Stimulated activated CD4-positive, alpha-beta T cell treated with anti-CD3 and anti-CD28 coated beads, Interleukin-15, amount 100 ng/mL, for 24 hours (primary cell): ENCODE measurements around the gene NEDD9.

Experiments
- DNase-seq: peaks from one replicate; pipeline ENCODE4 v3.0.0-alpha.2; 2020

The NEDD9 gene

DNA sequence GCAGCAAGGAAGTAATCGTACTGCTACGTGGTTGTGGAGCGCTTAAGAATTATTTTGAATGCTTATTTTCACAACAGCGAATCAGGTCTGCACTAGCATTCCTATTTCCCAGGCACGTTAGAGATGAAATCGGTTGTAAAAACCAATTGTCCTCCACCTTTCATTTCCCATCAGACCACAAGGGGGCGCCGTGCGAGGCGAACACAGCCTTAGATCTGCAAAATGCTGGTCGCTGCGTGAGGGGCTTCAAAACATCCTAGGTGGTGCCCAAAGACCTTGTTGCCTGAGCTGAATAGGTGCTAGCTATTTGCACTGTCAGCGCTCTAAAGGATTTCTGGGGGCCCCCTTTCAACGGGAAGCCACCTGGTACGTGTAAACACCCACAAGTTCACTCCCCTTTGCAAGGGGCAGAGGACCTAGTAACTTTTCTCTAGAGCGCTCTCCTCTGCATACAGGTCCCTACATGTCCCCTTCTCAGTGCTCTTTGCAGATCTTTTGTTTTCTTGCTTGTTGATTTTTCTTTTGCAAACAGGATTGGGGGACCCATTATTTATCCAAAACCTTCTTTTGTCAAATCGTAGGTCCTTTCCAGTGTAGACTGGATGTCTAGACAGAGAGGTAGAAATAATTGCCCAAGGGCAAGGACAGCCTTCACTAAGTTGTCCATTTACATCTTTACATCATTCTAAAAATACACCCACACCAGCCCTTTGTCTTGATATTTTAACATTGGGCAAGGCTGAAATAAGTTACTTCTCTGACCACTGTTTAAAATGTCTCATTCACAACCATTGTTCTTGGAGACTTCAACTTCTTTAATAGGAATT is 59.8 kb downstream of the NEDD9 start:
- peak; percentile 83 for DNase-seq

DNA sequence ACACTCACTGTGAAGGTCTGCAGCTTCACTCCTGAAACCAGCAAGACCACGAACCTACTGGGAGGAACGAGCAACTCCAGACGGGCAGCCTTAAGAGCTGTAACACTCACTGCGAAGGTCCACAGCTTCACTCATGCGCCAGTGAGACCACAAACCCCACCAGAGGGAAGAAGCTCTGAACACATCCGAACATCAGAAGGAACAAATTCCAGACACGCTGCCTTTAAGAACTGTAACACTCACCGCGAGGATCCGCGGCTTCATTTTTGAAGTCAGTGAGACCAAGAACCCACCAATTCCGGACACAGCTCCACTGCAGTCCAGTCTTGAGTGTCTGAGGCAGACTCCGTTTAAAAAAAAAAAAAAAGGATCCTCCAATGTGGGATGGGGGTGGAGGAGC is 60.5 kb downstream of the NEDD9 start:
- DNase-seq = no peak

DNA sequence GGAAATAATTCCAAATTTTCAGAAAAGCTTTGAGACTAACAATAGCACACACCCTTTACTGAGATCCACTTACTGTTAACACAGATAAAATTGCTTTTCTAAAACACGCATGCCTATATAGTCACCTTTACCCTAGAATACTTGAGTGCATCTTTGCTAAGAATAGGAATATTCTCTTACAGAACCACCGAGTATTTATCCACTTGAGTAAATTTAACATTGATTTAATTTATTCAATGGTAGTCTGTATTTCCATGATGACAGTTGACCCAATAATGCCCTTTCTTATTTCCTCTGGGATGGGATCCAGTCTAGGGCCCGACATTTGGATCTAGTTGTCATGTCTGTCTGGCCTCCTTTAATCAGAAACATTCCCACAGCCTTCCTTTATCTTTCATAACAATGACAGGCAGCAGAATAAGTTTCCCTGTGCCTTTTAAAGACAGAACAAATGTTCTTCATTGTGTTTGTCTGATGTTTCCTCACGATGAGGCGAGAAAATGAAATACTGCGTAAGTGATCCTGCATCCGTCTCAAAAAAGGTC is 64.3 kb downstream of the NEDD9 start:
- no peak for DNase-seq

DNA sequence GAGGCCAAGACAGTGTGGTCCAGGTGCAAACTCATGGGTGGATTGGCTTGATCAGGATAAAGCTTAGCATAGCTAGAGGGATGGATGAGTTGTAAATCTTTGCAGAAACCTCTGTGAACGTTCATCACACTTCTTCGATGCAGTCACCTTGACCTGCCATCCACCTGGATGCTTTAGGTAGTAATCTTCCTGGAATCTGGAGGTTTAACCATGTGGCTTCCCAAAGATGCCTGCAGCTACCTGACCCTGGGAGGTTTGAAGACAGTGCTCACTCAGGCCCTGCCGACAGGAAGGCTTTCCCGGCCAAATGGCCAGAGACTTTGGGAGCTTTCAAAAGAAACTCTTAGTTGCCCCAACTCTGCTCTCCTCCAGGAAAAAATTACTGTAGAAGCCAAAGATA is 65.5 kb downstream of the NEDD9 start:
- DNase-seq = no peak

DNA sequence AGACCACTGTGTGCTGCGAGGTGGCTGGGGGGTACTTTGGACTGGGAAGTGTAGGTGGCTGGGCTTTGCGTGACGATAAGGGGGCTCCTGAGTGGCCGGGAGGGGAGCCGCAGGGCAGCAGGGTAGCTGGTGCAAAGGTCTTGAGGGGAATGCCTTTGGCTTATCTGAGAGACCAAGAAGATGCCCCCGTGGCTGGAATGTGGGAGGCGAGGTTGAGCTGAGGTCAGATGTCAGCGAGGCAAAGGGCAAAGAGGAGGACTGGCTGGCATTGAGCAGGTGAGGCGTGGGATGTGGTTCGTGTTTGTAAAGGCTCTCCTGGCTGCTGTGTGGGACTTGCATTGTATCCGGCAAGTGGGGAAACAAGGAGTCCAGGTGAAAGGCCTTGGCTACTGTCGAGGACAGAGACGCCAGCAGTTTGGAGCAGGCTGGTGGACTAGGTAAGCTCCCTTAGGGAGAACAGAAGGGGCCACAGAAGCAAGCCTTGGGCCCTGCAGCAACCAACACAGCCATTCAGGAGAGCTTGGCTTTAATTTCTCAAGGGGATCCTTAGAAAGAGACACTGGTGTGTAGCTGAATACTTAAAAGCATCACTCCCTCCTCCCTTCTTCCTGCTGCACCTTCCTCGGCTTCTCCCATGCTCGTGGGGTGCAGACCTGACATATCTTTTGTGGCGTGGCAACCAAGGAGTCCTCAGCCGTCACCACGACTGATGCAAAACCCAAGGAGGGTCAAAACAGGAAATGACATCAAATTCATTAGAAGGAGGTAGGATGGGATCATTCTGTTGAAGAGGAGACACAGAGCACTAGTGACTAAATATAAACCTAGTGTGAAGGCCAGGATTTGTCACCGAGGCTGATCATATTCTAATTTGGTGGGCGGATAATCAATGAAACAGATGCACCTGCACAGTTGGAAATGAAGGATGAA is 67.5 kb downstream of the NEDD9 start:
- no peak for DNase-seq

DNA sequence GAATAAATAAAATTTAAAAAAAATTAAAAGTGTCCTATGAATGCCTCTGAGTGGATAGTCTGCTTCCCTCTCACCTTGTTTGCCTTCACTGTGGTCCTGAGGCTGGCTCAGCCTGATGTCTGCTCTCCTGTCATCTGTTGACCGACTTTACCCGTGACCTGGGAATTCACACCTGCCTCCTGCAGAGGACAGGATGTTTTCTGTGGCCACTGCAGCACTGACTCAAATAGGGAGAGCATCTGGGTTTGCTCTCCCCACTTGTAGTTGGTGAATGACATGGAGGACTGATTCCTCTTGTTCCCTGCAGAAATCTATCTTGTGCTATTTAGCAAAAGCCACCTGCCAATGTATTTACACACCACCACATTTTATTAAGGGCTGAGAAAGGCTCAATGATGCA is 68.5 kb downstream of the NEDD9 start:
- no peak for DNase-seq

DNA sequence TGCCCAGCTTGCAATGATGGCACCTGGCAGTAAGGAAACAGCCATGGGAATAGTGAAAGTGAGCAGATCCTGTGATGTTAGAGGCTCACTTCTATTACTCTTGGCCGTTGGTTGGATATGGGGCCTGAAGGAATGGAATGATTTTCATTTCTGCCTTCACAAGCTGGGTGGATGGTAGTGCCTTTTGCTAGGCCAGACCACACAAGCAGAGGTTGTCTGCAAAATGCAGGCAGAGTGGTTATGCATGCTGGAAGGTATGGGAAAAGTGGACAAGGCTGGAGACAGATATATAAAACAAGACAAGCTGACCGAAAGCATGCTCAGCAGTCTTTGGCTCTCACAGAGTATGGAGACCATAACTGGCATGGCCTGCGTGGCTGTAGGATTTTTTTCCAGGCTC is 70.2 kb downstream of the NEDD9 start:
- DNase-seq = no peak

DNA sequence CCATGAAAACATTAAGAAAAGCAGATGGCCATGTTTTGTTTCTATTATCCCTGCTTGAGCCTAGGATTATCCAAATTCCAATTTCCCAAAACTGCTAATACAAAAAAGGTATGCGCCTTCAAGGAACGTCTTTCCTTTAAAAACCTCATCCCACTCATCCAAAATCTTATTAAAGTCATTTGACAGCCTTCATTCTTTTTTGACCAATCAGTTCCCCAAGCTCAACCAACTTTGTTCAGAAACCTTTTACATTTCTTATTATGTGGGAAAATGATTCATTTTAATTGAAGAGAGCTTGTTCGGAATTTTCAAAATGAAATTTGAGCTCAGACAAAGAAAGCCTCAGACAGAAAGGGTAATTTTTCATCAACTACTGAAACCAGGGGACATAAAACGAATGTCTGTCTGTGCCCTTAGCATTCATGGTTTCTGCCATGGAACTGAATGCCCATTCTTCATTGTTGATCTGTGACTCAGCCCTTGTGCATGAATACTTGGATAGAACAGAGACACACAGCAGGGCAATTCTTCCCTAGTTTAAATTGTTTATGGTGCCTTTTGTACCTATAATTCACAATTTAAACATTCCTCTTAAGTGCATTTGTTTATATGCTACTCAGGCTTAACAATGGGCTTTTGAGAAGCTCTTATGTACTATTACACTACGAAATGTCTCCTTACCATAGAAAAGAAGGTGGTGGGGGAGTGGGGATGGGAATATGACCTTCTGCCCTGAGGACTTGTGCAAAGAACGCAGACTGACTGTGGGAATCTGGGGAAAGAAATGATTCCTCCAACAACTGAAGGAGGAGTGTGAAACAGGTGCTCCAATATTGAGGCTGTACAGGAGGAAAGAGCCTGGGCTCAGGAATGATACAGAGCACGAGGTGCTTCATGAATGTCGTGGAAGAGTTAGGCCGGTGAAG is 71.2 kb downstream of the NEDD9 start:
- DNase-seq = no peak

DNA sequence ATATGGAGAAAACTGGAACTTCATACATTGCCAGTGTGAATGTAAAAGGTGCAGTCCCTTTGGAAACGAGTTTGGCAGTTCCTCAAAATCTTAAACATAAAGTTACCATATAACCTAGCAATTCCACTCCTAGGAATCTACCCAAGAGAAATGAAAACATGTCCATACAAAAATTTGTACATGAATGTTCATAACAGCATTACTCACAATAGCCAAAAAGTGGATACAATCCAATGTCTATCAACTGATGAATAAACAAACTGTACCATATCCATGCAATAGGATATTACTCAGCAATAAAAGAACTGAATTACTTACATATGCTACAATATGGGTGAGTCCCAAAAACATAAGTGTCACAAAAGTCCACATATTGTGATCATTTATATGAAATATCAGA is 72.3 kb downstream of the NEDD9 start:
- no peak for DNase-seq

DNA sequence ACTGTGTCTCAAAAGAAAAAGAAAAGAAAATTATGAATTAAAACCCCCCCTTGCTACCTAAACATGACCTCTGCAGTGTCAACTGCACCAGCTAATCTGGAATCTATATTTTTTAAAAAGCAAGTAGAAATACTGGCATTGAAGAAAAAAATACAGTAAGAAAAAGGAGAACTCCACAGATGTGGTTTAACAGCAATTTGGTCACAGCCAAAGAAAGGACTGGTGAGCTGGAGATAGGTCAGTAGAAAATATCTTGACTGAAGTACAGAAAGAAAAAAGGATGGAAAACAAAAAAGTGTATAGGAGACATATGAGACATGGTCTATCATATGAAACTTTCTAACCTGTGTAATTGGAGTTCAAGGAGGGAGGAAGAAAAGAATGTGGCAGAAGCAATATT is 76.9 kb downstream of the NEDD9 start:
- no peak for DNase-seq

DNA sequence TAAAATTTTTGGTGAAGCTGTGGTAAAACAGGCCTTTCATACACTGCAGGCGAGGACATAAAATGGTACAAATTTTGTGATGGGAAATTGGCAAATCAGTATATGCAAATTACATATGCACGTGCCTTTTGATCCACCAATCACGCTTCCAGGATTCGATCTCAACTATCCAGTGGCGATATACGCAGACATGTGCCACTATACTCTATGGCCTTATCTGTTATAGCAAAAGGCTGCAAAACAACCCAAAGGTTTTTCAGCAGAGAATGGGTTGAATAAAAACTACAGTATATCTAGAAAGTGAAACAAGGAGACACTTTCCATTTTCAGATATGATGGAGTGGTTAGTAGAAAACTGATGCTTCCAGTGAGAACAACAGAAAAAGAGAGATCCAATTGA is 79.0 kb downstream of the NEDD9 start:
- no peak for DNase-seq

DNA sequence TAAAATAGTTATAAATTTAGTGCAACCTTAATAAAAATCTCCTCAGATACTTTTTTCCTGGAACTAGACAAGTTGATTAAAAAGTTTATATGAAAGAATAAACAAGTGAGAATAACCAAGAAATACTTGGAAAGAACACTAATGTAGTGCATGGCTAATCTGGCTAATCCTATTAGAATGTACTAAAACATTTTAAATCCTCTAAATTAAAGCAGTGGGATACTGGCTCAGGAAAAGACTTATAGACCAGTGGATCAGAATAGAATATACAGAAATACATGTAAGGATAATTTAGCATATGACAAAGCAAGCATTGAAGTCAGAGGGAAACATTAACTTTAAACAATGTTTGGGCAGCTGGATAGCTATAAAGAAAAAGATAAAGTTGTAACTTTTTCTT is 79.9 kb downstream of the NEDD9 start:
- no peak for DNase-seq

DNA sequence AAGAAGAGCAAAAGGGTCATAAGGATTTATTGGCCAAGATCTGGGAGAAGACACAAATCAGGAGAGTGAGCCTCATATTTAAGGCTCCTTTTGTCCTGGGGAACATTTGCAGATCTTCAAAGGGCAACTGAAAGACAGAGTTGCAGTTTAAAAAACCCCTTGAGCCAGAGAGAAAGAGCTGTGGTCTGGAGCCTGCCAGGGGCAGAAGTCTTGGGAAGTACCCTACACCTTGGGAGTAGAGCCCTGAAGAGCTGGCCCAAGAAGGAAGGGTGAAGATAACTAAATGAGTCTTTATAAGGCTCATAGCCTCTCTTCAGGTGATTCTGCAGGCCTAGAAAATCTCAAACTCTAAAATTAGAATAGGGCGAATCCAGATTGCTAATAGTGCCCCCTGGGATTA is 81.0 kb downstream of the NEDD9 start:
- no peak for DNase-seq

DNA sequence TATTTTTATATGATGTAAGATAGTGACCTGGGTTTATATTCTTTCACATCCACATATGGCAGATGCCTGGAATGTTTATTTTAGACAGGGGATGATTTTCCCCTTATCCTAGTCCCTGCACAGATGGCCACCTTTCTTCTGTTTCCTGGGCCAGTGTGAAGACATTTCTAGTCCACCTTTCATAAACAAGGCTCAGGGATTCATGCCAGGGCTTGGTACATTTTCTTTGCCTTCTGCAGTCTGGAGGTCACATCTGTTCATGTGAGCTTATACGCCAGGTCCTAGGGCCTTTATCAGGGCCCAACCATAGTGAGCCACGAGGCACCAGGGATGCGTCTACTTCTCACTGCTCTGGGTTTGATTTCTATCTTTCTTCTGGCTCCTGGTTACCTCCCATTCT is 82.9 kb downstream of the NEDD9 start:
- no peak for DNase-seq

DNA sequence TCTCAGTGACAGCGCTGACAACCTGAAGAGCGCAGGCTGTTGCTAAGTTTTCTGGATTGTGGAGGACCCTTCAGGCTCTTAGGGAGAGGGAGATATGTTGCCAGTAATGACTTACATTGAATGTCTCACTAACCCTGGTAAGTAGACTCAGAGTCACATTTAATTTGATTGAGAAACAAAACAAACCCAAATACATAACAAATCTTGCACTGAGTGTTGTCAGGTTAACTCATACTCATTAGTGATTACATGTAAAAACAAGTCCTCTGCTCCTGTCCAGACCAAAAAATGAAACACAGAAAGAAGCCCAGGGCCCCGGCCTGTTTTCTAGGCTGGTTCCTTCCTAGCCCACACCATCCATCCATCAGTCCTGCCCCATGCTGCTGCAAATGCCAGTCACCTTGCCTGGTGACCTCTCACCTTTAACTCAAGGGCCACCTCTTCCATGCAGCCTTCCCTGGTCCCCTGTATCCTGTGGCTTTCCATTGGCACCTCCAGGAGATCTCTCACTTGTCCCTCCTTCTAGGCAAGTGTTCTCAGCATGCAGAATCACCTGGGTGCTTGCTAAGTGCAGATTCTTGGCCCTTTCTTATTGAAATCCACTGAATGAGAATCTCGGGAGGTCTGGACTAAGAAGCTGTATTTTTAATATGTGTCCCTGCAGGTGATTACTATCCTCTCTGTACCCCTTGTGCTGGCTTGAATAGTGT is 86.2 kb downstream of the NEDD9 start:
- DNase-seq = no peak

DNA sequence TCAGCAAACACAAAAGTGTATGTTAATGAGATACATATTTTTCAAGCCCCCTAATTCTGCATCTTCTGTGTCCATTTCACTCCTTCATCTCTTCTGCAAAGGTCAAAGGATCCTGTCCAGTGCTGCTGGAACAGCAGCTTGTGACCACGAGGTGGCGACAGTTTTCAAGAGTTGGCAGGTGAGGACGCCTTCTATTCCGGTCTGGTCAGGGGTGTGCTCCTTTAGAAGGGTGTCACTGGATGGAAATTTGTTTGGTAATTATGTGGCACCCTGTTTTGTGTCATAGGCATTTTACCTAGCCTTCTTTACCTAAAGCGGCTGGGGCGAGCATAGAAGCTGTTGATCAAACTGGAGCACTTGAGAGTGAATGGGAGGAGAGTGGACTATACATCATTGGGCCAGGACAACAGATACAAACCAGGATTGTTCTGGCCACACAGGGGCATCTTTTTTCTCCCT is 88.0 kb downstream of the NEDD9 start:
- peak; percentile 84 for DNase-seq

DNA sequence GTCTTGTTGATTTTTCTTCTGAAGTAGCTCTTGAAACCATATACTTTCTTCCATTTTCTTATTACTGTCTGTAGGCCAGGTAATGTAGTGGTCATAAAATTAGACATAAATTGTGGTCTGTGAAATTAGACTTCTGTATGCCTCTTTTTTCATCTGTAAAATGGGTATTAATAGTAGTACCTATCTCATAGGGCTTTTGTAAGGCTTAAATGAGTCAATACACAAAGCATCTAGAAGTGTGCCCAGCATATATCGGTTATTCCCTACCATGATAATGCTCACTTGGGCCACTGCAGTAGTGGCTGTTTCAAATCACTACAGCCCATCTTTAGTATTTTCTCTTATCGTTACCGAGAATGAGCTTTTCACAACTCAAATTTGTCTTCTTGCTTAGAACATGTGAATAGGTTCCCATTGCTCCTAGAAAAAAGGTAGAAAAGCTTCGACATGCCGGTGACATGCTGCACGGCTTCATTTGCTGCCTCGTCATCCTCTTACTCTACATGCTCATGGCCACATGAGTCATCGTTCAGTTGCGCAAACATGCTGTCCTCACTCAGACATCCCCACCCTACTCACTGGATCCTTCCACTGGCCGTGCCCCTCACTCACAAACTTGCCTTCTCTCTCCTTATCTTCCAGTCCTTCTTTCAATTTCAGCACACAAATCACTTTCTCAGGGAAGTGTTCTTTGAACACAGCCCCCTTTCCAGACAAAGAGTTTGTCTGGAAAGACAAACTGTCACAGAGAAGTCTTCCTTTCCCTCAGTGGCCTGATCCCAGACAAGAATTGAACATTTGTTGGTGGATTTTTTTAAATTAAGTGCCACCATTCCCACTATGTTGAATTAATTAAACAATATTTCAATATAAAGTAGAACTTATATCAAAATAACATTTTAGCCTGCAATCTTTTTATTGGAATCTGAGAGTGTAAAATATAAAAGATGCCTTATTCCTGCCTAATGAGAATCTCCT is 88.8 kb downstream of the NEDD9 start:
- DNase-seq = peak; percentile 20

DNA sequence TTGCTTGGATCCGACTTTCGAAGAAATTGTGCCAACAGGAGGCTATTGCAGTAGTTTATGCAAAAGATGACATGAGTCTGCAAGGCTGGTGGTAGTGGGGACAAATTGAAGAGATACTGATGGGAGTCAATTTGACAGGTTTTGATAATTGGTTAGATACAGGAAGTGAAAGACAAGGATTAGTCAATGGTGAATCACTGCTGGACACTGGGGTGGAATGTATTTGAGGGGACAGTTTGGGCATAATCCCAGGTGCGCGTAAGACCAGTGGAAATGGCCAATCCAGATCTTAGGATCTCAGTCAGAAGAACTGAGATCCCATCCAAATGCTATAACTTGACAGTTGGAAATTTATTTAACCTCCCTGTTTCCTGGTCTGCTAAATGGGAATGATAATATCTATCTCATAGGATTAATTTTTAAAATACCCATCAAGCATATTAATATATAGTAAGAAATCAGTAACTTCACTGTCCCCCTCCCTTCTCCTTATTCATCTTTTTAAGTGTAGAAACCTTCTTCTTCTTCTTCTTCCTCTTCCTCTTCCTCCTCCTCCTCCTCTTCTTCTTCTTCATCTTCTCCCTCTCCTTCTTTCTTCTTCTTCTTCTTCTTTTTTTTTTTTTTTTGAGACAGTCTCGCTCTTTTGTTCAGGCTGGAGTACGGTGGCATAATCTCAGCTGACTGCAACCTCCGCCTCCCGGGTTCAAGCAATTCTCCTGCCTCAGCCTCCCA is 90.0 kb downstream of the NEDD9 start:
- DNase-seq = no peak

DNA sequence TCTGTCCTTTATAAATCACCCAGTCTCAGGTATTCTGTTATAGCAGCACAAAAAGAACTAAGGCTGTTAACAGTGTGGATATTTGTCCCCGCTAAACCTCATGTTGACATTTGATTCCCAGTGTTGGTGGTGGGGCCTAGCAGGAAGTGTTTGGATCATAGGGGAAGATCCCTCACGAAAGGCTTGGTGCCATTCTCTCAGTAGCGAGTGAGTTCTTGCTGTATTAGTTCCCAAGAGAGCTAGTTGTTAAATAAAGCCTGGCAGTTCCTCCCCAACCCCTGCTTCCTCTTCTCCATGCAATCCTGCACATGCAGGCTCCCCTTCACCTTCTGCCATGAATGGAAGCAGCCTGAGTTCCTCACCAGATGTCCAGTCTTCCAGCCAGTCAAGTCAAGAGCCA is 91.2 kb downstream of the NEDD9 start:
- DNase-seq = no peak

DNA sequence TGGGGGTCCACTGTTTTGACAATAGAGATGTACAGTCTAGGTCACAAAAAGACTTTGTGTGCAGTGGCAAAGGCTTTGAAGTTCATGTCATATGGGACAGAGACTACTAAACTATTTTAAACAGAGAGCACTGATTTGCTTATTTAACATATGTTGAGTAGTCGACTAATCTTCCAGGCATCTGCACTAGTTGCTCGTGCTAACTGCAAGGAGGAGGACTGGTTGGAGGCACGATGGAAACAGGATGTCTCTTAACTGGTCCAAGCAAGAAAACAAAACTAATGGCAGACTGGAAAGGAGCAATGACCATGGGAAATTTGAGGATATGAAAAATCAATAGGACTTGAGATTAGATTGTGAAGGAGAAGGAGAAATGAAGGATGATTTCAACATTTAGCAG is 92.4 kb downstream of the NEDD9 start:
- no peak for DNase-seq
